HG03135 (cell line): ENCODE measurements around the gene IL5.
"Not testable (repeated sequence)": the region's sequence is repeated elsewhere in the genome, so short reads cannot be mapped to it uniquely, and the experiment has no call there.

Experiments
- ATAC-seq: cut with Tn5 transposase; IDR thresholded peaks from one replicate; pipeline ENCODE4 v1.9.1; 2021; ENCODE audit warnings: mild to moderate bottlenecking, moderate library complexity; ENCODE audit not compliant: unreplicated experiment

The IL5 gene

DNA sequence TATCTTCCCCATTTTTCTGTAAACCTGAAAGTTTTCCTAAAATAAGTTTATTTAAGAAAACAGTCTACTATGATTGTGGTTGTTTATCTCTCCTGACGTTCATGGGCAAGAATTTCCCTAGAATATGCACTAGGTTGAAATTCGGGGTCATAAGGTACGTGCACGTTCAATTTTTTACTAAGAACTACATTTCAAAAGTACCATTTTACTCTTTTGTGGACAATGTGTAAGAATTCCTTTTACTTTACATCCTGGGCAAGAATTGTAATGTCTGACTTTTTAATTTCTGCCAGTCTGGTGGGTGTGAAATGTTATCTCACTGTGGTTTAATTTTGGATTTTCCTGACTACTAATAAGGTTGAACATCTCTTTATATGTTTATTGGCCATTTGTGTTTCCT is 12.4 kb downstream of the IL5 start:
- ATAC-seq = no peak

DNA sequence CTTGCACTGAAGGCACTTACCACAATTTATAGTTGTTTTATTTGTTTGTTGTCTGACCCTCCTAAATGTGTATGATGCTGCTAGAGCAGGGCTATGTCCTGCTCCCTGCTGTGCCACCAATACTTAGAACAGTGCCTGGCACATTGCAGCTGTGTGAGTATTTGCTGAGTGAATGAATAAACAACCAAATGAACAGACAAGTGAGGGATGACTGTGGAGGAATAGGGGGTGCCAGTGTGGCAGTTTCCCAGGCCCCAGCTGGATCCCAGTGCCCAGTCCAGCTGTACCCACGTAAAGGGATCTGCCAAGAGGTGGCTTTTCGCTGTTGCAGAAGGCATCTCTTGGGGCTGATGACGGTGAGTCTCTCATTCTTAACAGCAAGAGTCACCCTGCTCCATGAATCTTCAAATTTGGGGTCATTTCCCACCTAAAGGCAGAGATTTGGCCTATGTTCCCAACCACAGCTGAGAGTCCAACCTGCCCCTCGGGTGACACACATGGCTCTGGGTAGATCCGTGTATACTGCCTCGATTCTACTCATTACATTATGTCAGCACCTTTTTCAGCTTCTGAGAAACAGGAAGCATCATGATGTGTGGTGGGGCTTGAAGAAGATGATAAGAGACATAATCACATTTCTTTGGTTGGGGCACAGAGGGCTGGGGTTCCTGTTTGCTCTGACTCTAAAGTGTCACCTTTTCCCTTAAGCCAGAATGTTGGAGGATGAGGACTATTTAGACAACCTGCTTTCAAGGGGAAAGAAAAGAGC is 14.3 kb downstream of the IL5 start:
- ATAC-seq = no peak

DNA sequence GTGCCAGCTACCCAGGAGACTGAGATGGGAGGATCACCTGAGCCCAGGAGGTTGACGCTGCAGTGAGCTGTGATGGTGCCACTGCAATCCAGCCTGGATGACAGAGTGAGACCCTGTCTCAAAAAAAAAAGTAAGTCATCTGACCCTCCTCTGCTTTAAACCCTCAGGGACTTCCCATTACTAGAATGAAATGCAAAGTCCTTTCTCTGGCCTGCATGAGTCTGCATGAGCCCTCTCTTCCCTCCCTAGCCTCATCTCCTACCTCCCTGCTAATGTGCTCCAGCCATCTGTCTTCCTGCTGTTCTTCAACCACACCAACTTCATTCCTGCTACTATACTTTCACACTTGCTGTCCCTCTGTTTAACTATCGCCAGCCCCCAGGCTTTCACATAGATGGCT is 15.3 kb downstream of the IL5 start:
- ATAC-seq = no peak

DNA sequence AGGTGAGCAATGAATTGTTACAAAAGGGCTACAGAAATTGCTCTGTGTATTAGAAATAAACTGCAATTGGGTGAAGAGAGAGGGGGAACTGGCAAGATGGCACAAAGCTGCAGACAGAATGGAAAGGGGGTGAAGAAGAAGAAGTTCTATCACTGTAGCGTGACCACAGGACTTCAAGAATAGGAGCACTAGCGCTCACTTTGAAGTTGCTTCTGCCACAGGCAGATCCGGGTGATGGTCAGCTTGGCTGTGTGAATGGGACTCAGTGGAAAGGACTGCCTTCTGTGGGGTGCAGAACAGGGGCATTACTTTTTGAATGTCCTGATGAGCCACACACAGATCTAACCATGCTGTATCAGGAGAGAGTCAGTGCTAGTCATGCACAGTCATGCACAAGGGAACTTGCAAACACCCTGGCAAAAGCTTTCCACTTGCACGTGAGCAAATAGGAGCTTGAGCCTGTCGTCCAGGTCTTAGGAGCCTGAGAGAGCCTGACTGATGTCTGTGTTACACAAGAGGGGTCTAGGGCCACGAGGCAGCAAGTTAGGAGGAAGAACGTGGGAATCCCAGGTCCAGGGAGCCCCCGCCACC is 16.3 kb downstream of the IL5 start:
- no peak for ATAC-seq

DNA sequence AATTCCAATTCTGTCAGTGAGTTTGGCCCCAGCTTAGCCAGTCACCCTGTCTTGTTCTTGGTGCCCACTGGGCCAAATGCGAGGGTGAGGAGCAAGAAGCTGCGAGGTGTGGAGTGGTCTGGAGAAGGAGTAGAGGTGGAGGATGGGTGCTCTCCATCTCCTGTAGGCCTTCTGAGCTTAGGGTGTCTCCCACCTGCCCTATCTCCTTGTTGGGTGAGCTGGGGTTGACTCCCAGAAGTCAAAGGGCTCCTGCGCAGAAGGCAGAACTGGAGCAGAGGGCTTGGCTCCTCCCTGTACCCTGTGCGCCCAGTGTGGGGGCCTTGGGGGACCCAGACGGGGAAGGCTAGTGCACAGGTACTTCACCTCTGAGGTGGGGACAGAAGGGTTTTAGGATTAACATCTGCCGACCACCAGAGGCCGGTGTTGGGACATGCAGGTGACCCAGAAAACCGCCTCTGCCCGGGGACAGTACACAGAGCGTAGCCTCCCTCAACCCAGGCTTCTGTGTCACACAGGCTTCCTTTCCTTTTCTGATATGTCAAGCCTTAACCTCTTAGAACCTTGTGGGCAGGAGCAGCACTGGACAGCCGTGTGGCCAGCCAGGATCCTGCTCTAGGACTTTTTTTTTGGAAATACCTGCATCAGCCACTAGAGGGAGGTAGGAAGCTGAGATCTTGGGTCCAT is 16.9 kb downstream of the IL5 start:
- no peak for ATAC-seq

DNA sequence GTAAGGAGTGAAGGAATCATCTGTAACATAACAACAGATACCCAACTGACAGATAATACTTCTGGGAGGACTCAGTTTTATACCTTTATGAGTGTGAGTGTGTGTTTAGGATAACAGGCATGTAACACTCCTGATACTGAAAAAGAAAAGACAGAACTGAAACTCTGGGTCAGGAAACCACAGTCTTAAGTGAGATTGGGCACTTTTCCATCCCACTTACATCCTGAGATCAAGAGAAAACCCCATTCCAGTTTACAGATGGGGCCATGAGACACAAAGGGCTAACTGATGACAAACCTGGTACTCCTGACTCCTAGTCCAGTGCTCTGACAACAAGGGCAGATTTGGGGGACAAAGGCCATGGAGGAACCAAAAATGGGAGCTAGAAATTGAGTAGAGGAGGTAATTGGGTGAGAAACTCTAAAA is 18.0 kb downstream of the IL5 start:
- ATAC-seq = peak; percentile 63

DNA sequence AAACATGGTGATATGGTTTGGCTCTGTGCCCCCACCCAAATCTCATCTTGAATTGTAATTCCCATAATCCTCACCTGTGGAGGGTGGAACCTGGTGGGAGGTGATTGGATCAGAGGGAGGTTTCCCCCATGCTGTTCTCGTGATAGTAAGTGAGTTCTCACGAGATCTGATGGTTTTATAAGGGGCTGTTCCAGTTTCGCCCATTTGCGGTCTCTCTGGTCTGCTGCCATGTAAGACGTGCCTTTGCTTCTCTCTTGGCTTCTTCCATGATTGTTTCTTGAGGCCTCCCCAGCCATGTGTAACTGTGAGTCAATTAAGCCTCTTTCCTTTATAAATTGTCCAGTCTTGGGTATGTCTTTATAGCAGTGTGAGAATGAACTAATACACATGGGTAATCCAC is 18.4 kb downstream of the IL5 start:
- not testable (repeated sequence) for ATAC-seq

DNA sequence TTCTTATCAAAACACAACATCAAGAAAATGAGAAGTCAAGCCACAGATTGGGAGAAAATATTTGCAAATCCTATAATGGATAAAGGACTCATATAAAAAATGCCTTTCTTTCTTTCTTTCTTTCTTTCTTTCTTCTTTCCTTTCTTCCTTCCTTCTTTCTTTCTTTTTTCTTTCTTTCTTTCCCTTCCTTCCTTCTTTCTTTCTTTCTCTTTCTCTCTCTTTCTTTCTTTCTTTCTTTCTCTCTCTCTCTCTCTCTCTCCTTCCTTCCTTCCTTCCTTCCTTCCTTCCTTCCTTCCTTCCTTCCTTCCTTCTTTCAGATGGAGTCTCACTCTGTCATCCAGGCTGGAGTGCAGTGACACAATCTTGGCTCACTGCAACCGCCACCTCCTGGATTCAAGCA is 21.3 kb downstream of the IL5 start:
- ATAC-seq = not testable (repeated sequence)

DNA sequence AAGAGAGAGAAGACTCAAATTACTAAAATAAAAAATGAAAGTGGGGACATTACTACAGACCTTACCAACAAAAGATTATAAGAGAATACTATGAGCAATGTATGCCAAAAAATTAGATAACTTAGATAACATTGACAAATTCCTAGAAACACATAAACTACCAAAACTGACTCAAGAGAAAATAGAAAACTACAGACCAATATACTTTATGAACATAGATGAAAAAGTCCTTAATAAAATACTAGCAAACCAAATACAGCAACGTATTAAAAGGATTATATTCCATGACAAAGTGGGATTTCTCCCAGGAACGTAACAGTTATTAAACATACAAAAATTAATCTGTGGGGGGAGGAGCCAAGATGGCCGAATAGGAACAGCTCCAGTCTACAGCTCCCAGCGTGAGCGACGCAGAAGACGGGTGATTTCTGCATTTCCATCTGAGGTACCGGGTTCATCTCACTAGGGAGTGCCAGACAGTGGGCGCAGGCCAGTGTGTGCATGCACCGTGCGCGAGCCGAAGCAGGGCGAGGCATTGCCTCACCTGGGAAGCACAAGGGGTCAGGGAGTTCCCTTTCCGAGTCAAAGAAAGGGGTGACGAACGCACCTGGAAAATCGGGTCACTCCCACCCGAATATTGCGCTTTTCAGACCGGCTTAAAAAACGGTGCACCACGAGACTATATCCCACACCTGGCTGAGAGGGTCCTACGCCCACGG is 29.5 kb downstream of the IL5 start:
- ATAC-seq = not testable (repeated sequence)

DNA sequence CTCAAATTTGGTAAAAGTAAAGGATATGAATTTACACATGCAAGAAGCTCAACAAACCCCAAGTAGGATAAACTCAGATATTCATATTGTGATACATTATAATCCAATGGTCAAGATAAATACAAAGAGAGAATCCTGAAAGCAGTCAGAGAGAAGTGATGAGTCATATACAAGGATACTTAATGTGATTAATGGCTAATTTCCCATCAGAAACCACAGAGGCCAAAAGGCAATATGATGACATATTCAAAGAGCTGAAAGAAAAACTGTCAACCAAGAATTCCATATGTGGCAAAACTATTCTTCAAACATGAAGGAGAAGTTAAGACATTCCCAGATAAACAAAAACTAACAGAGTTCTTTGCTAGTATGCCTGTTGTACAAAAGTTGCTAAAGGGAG is 33.2 kb downstream of the IL5 start:
- no peak for ATAC-seq

DNA sequence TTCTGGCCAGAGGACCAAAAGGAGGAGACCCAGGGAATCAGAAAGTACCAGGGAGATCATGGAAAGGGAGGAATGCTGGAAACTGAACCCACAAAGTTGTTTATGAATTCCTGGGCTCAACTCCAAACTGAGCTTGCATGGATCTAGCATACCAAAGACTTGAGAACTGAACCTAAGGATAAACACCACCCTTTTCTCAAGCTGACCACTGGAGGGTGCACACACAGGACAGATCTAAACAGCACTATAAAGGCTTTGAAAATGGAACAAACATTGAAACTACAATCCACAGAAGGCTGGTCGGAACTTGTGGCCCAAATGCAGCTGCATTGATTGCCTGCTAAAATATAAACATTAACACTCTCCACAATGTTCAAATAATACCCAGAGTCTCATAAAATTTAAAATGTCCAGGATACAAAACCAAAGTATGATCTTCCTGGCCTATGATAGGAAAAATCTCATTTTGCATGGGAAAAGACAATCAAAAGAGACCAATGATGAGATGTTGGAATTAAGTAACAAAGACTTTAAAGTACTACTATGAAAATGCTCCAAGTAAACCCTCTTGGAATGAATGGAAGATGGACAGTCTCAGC is 37.1 kb downstream of the IL5 start:
- ATAC-seq = no peak

DNA sequence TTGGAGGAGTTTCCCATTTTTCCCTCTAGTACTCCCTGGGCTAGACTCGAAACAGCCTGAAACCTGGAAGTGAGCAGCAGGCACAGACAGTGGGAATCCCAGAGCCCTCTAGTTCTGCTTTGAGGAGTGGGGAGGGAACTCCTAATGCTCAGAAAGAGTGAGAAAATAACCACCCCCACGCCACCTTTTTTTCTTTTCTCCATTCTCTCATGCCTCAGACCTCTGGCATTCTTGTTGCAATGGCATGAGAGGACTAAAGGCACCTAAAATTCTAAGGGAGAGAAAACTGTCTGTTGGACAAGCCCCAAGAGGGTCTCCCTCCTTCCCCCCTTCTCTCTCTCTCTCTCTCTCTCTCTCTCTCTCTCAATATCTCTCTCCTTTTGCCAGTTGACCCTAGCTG is 37.7 kb downstream of the IL5 start:
- ATAC-seq = no peak

DNA sequence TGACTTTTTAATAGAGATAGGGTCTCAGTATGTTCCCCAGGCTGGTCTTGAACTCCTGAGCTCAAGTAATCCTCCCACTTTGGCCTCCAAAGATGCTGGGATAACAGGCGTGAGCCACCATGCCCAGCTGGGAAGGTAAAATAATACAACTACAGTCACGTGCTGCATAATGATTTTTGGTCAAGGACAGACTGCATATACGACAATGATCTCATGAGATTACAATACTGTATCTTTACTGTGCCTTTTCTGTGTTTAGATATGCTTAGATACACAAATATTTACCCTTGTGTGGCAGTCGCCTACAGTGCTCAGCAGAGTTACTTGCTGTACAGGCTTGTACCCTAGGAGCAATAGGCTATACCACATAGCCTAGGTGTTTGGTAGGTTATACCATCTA is 38.6 kb downstream of the IL5 start:
- no peak for ATAC-seq

DNA sequence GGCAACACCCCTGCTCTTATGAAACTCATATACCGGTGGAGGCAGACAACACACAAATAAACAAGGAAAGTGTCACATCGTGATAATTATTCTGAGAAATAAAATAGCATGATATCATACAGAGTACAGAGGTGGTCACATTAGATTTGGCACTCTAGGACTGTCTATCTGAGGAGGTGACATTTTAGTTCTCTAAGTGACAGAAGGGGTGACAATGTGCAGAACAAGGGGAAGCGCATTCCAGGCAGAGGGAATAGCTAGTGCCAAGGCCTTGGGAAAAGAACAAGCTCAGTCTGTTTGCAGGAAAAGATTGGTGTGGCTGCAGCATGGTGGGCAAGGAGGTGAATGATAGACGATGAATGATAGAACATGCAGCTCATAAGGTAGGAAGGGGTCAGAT is 40.1 kb downstream of the IL5 start:
- ATAC-seq = no peak

DNA sequence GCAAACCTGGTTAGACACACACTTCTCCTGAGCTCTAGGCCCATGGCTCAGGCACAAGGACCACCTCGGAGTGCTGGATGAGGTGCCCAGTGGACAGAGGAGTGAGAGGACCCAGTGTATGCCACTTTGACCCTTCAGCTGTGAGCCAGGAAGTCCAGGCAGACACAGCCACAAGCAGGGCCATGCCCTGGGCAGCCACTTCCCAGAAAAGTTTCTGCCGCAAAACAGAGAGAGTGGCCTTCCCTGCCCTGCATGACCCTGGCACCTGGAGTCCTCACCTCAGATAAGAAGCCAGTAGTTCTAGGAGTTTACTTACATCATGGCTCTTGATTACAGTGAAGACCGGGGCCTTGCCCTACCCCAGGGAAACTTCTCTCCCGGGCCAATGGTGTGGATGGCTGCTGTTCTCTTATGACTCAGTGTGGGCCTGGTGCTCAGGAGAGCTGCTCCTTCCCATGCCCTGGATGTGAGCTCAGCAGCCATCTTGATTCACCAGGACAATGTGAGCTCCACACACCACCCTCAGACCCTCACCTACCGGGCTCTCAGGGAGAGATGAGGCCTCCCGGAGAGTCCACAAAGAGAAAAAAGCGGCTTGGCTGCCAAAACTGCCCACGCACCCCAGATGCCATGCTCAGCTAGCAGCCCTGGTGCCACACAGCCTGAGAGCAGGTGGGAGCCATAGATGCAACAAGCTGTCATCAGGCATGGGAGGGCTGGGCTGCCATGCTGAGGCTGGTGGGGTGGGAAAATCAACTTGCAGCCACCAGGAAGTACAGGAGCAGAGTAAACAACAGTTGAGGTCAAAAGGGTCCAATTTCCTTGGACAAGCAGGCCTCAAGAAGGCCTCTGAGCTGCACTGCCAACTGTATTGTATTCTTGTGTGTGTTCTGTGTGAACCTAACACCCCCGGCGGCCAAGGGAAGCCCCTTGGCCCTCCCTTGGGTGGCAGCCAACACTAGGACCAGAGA is 41.1 kb downstream of the IL5 start:
- ATAC-seq = no peak

DNA sequence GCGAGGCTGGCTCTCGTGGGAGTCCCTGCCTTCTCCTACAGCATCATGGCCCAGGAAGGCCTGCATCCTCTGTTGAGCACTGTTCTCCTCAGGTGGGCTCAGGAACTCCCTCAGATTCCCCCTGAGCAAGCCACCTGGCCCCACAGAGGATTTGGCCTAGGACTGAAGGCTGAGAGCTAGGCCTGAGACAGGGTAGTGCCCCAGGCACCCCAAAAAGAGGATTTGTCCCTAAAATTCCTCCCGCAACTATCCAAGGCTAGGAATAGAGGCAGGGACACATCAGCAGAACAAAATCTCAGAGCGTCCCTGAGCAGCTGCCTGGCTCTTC is 41.7 kb downstream of the IL5 start:
- ATAC-seq = no peak

DNA sequence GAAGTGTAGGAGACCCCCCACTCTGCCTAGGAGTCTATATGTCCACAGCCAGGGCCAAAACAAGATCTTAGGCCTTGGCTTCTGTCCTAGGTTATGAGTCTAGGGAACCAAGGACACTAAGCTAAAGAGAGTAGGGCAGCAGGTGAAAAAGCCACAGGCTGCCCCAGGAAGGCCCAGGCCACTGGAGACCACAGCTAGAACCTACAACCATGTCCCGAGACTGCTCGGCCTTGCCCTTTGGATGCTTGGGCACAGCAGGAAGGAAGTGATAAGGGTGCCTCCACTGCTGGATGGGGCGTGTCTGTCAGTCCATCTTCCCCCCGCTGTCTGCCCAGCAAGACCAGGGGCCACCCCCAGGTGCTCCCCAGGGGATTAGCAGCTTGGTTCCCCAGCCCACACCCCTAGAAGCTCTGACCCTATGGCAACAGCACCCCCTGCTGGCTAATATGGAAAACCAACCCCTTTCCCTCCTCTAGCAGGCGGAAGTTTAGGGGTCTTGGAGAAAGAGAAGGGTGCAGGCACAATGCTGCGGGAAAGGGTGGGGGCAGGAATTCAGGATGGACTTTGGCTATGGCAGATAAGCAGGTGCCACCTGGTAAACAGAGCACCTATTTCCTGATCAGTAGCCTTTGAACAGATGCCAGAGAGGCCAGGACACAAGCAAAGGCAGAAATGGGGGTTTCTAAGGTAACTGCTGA is 42.2 kb downstream of the IL5 start:
- ATAC-seq = peak; percentile 35

DNA sequence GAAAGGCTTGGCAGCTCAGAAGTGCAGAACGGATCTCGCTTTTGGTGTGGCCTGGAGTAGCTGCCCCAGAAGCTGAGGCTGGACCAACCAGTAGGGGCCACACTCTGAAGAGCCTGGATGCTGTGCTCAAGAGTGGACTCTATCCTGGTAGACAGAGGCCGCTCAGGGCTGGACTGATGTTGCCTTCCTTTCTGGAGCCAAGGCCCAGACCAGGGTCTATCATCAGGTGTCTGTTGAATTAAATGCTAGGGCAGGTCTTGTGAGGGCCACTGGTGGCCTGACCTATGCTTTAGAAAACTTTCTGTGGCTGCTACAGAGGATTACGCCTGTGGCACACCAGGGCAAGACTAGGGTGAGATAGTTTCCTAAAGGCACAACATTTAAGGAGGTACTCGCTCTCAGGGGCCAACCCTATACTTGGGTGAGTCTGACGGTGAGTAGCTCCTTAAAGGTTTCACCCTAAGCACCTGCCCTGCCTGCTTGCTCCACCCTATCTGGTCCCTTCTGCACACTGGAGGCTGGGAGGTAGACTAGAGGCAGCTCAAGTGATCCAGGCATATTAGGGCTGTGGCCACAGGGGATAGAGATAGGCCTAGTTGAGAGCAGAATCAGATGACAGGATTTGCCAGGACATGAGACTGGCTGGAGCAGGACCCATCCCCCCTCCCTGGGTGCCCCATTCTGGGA is 42.9 kb downstream of the IL5 start:
- ATAC-seq = no peak
